Gastrocnemius medialis (tissue), 4 donors: ENCODE measurements around the gene UTP14A. TPM values are rescaled to one million over a fixed set of nuclear protein-coding genes. Genes with fewer than 3 reads are reported as not detected.

Source experiments
- ATAC-seq, 2 donors: fragments of 150-250 bp; one replicate each; pipeline ENCODE4 v1.9.1; 2016
- DNase-seq, 2 donors: peaks; one replicate each; pipeline ENCODE4 v3.0.0-alpha.2; 2019
- H3K27ac ChIP-seq, 4 donors: fragments of 200-600 bp; sonication (generic); 1 replicate in 1 of 4; 2 replicates in 3 of 4; pipeline ENCODE4 v1.5.1; 2016 to 2018; ENCODE audit warnings: mild to moderate bottlenecking in 2 of 4, moderate library complexity in 1 of 4
- H3K27me3 ChIP-seq, 3 donors: fragments of 200-600 bp; sonication (generic) in 2 of 3; 1 replicate in 1 of 3; 2 replicates in 2 of 3; pipeline versions ENCODE4 v1.5.1 to v1.6.0; 2016 to 2019; ENCODE audit warnings: mild to moderate bottlenecking in 1 of 3, moderate library complexity in 1 of 3
- H3K36me3 ChIP-seq, 2 donors: fragments of 200-600 bp; sonication (generic) in 1 of 2; one replicate each; pipeline ENCODE4 v1.5.1; 2017 to 2018
- H3K4me1 ChIP-seq, 2 donors: fragments of 200-600 bp; sonication (generic) in 1 of 2; one replicate each; pipeline ENCODE4 v1.5.1; 2016 to 2017; ENCODE audit warnings: mild to moderate bottlenecking in 2 of 2
- H3K4me3 ChIP-seq, 4 donors: fragments of 200-600 bp; sonication (generic) in 3 of 4; 1 replicate in 1 of 4; 2 replicates in 3 of 4; pipeline ENCODE4 v1.5.1; 2016 to 2019; ENCODE audit warnings: mild to moderate bottlenecking in 2 of 4
- H3K9me3 ChIP-seq, 3 donors: fragments of 200-600 bp; sonication (generic) in 2 of 3; 1 replicate in 1 of 3; 2 replicates in 2 of 3; pipeline ENCODE4 v1.5.1; 2016 to 2019
- CTCF ChIP-seq, 5 experiments: fragments of 450-650 bp in 3 of 5; fragments of 200-600 bp in 2 of 5; sonication (generic) in 2 of 5; IDR thresholded peaks in 4 of 5; conservative IDR thresholded peaks in 1 of 5; 1 replicate in 4 of 5; 2 replicates in 1 of 5; pipeline ENCODE4 v1.5.1; 2016 to 2019; ENCODE audit warnings: antibody characterized with exemption in 5 of 5, mild to moderate bottlenecking in 3 of 5, moderate library complexity in 3 of 5
- POLR2A ChIP-seq, 2 donors: fragments of 450-650 bp; IDR thresholded peaks; one replicate each; pipeline ENCODE4 v1.6.1; 2017; ENCODE audit warnings: antibody characterized with exemption in 2 of 2, mild to moderate bottlenecking in 2 of 2, moderate library complexity in 2 of 2
- in situ Hi-C, 4 donors: fragments of 200-750 bp; cut with MboI; loops; one replicate each; pipeline versions ENCODE4 v1.15.0 to v1.8.0; 2017; ENCODE audit warnings: low sequenced_read_pairs in 4 of 4
- intact Hi-C: fragments of 100-400 bp; cut with DNase I; formaldehyde crosslinking; loops from one replicate; pipeline ENCODE4 v1.15.1; 2023; ENCODE audit warnings: low total_unique reads
- total RNA-seq, 4 donors: library from RNA; depleted of rRNA; stranded (reverse); fragments of >200 nt; gene quantifications; one replicate each; pipeline versions ENCODE4 v1.1.0 to v1.2.3, GENCODE V29; 2016

Gene UTP14A
- total RNA-seq, 4 donors from 2014 or later: 10.0 to 13.9 (median 10.9) TPM

- Histone ChIP-seq H3K9me3 (no peaks in the 10 kb centered on the region), H3K27me3 (no peaks in the 10 kb centered on the region), H3K4me3 (peak overlapping the region; percentile 59 to 78 (median 66)), H3K27ac (peak overlapping the region; percentile 88 to 97 (median 92)), H3K4me1 (no peaks in the 10 kb centered on the region), H3K36me3 (peaks cover 0 to 13% of the 10 kb centered on the region in 2 donors)
- no peak for TF ChIP-seq POLR2A (IDR thresholded peaks at IDR 0.05)
- no peak for TF ChIP-seq CTCF (IDR thresholded peaks at IDR 0.05 in 4 of 5, conservative IDR thresholded peaks at IDR 0.05 in 1 of 5)
- intact Hi-C loops: loop anchor here (1.0 kb wide), 4 partner anchors 25 to 235 kb away; partner anchors contain the start of genes BCORL1 and UTP14A
- ATAC-seq (peak in 1 of 2 donors; percentile 3), DNase-seq (peak in 1 of 2 donors; percentile 11)
- in situ Hi-C loops: loop anchor here in 1 of 4 donors (5.0 kb wide), 1 partner anchor 51 kb away; the partner anchor contains the start of gene BCORL1
These were observed 25.0 kb downstream of the UTP14A start for GRCh38 chrX:129930941-129931410.

- Histone ChIP-seq H3K36me3 (peaks cover 0 to 13% of the 10 kb centered on the region in 2 donors), H3K9me3 (no peaks in the 10 kb centered on the region), H3K27me3 (no peaks in the 10 kb centered on the region), H3K27ac (peak overlapping the region; percentile 88 to 97 (median 92)), H3K4me1 (no peaks in the 10 kb centered on the region), H3K4me3 (peak overlapping the region; percentile 59 to 78 (median 66))
- intact Hi-C loops (loop anchor here (1.0 to 2.0 kb wide), 5 partner anchors 21 to 235 kb away; partner anchors contain the start of genes BCORL1 and UTP14A), in situ Hi-C loops (loop anchor here in 1 of 4 donors (5.0 kb wide), 1 partner anchor 51 kb away; the partner anchor contains the start of gene BCORL1)
- DNase-seq (peak; percentile 86 to 94), ATAC-seq (peak; percentile 74 to 80)
- peak; percentile 48 to 52 for TF ChIP-seq POLR2A (IDR thresholded peaks at IDR 0.05)
- TF ChIP-seq CTCF (IDR thresholded peaks at IDR 0.05 in 4 of 5, conservative IDR thresholded peaks at IDR 0.05 in 1 of 5): no peak
These were observed 25.5 kb downstream of the UTP14A start for GRCh38 chrX:129931411-129932015.

GRCh38 chrX:129932016-129932820 lies 26.3 kb downstream of the UTP14A start:
- intact Hi-C loops (loop anchor here (2.0 kb wide), 1 partner anchor 21 kb away; no protein-coding TSS in a partner anchor), in situ Hi-C loops (loop anchor here in 1 of 4 donors (5.0 kb wide), 1 partner anchor 50 kb away; the partner anchor contains the start of gene BCORL1)
- H3K9me3 ChIP-seq: no peaks in the 10 kb centered on the region
- H3K36me3 ChIP-seq: peaks cover 0 to 7% of the 10 kb centered on the region in 2 donors
- H3K27me3 ChIP-seq: no peaks in the 10 kb centered on the region
- peak overlapping the region; percentile 59 to 78 (median 66) for H3K4me3 ChIP-seq
- no peaks in the 10 kb centered on the region for H3K4me1 ChIP-seq
- TF ChIP-seq CTCF (IDR thresholded peaks at IDR 0.05 in 4 of 5, conservative IDR thresholded peaks at IDR 0.05 in 1 of 5) (no peak), POLR2A (IDR thresholded peaks at IDR 0.05) (peak; percentile 33 to 35)
- DNase-seq: peak; percentile 87 to 95
- ATAC-seq: peak; percentile 79
- peak overlapping the region; percentile 88 to 97 (median 92) for H3K27ac ChIP-seq

- in situ Hi-C loops (loop anchor here in 1 of 4 donors (5.0 kb wide), 1 partner anchor 49 kb away; the partner anchor contains the start of gene BCORL1), intact Hi-C loops (loop anchor here (2.0 kb wide), 1 partner anchor 20 kb away; no protein-coding TSS in a partner anchor)
- peak in 1 of 2 donors; percentile 12 for DNase-seq
- H3K27me3 ChIP-seq: no peaks in the 10 kb centered on the region
- no peaks in the 10 kb centered on the region for H3K4me1 ChIP-seq
- TF ChIP-seq POLR2A (IDR thresholded peaks at IDR 0.05): no peak
- TF ChIP-seq CTCF (IDR thresholded peaks at IDR 0.05 in 4 of 5, conservative IDR thresholded peaks at IDR 0.05 in 1 of 5): no peak
- peak overlapping the region; percentile 58 to 77 (median 75) for H3K27ac ChIP-seq
- ATAC-seq: peak; percentile 5 to 9
- H3K4me3 ChIP-seq: peak overlapping the region; percentile 51 to 78 (median 54)
- peaks cover 0 to 1% of the 10 kb centered on the region in 2 donors for H3K36me3 ChIP-seq
- no peaks in the 10 kb centered on the region for H3K9me3 ChIP-seq
These were observed 26.9 kb downstream of the UTP14A start for GRCh38 chrX:129932821-129933321.
